HG02588 (cell line): ENCODE results near the gene MTX2.
"Not testable (repeated sequence)": the region's sequence is repeated elsewhere in the genome, so short reads cannot be mapped to it uniquely, and the experiment has no call there.

Source experiments
- ATAC-seq: cut with Tn5 transposase; IDR thresholded peaks from one replicate; pipeline ENCODE4 v1.9.1; 2021; ENCODE audit warnings: mild to moderate bottlenecking, moderate library complexity; ENCODE audit not compliant: unreplicated experiment

The MTX2 gene

GRCh38 chr2:176370467-176371171 is 101.4 kb downstream of the MTX2 start:
- ATAC-seq = no peak

- ATAC-seq = not testable (repeated sequence)
These were observed 103.9 kb downstream of the MTX2 start for GRCh38 chr2:176373155-176373554.

GRCh38 chr2:176378323-176378722 is 109.1 kb downstream of the MTX2 start:
- ATAC-seq = no peak

- ATAC-seq = no peak
These were observed 111.1 kb downstream of the MTX2 start for GRCh38 chr2:176380341-176380740.

GRCh38 chr2:176383100-176383499 is 113.9 kb downstream of the MTX2 start:
- no peak for ATAC-seq

GRCh38 chr2:176383836-176384442 is 114.7 kb downstream of the MTX2 start:
- ATAC-seq = no peak

GRCh38 chr2:176385219-176385759 is 116.0 kb downstream of the MTX2 start:
- ATAC-seq = no peak

GRCh38 chr2:176385838-176386237 is 116.6 kb downstream of the MTX2 start:
- no peak for ATAC-seq
